ENCODE data around the gene HTT-AS.
A peak's percentile ranks its signal among the peaks of the same experiment; 100 is the strongest.

Gene HTT-AS

GRCh38 chr4:3035249-3035648 lies 39.1 kb downstream of the HTT-AS start:
- DNase-seq (ENCODE audit: insufficient read length), result no peak

GRCh38 chr4:3034231-3034630 lies 40.1 kb downstream of the HTT-AS start:
- no peak for TF ChIP-seq POLR2A (IDR thresholded peaks at IDR 0.05; ENCODE audit: low read depth, low read length)
- no peak for TF ChIP-seq TAF1 (IDR thresholded peaks at IDR 0.05; ENCODE audit: borderline replicate concordance, low read depth, low read length)
- no peak for TF ChIP-seq POLR2AphosphoS5 (IDR thresholded peaks at IDR 0.05; ENCODE audit: low read depth, low read length)
- DNase-seq (ENCODE audit: insufficient read length) (no peak), FAIRE-seq (peak; percentile 69)

More at GRCh38 chr4:3035249-3035648, 39.1 kb downstream of the HTT-AS start:
- TF ChIP-seq POLR2A (IDR thresholded peaks at IDR 0.05; ENCODE audit: low read depth, low read length), result no peak
- no peak for TF ChIP-seq TAF1 (IDR thresholded peaks at IDR 0.05; ENCODE audit: borderline replicate concordance, low read depth, low read length)
- TF ChIP-seq POLR2AphosphoS5 (IDR thresholded peaks at IDR 0.05; ENCODE audit: low read depth, low read length), result no peak
- FAIRE-seq, result no peak

GRCh38 chr4:3031357-3032082 lies 42.8 kb downstream of the HTT-AS start:
- FAIRE-seq (no peak), DNase-seq (ENCODE audit: insufficient read length) (no peak)
- TF ChIP-seq TAF1 (IDR thresholded peaks at IDR 0.05; ENCODE audit: borderline replicate concordance, low read depth, low read length), result no peak
- TF ChIP-seq POLR2A (IDR thresholded peaks at IDR 0.05; ENCODE audit: low read depth, low read length), result no peak

GRCh38 chr4:3030566-3031356 lies 43.6 kb downstream of the HTT-AS start:
- no peak for TF ChIP-seq TAF1 (IDR thresholded peaks at IDR 0.05; ENCODE audit: borderline replicate concordance, low read depth, low read length)
- no peak for TF ChIP-seq POLR2AphosphoS5 (IDR thresholded peaks at IDR 0.05; ENCODE audit: low read depth, low read length)
- no peak for TF ChIP-seq POLR2A (IDR thresholded peaks at IDR 0.05; ENCODE audit: low read depth, low read length)
- no peak for FAIRE-seq
- no peak for DNase-seq (ENCODE audit: insufficient read length)

- FAIRE-seq (no peak), DNase-seq (ENCODE audit: insufficient read length) (no peak)
- TF ChIP-seq POLR2AphosphoS5 (IDR thresholded peaks at IDR 0.05; ENCODE audit: low read depth, low read length) (no peak), TAF1 (IDR thresholded peaks at IDR 0.05; ENCODE audit: borderline replicate concordance, low read depth, low read length) (no peak), POLR2A (IDR thresholded peaks at IDR 0.05; ENCODE audit: low read depth, low read length) (no peak)
Measured at GRCh38 chr4:3029464-3029863, 44.9 kb downstream of the HTT-AS start.

GRCh38 chr4:3026540-3026939 lies 47.8 kb downstream of the HTT-AS start:
- FAIRE-seq (no peak), DNase-seq (ENCODE audit: insufficient read length) (no peak)
- TF ChIP-seq POLR2A (IDR thresholded peaks at IDR 0.05; ENCODE audit: low read depth, low read length), result no peak
- no peak for TF ChIP-seq POLR2AphosphoS5 (IDR thresholded peaks at IDR 0.05; ENCODE audit: low read depth, low read length)
- TF ChIP-seq TAF1 (IDR thresholded peaks at IDR 0.05; ENCODE audit: borderline replicate concordance, low read depth, low read length), result no peak

GRCh38 chr4:3025881-3026280 lies 48.5 kb downstream of the HTT-AS start:
- TF ChIP-seq POLR2AphosphoS5 (IDR thresholded peaks at IDR 0.05; ENCODE audit: low read depth, low read length), result no peak
- no peak for TF ChIP-seq TAF1 (IDR thresholded peaks at IDR 0.05; ENCODE audit: borderline replicate concordance, low read depth, low read length)
- FAIRE-seq, result no peak
- DNase-seq (ENCODE audit: insufficient read length), result no peak

GRCh38 chr4:3022651-3023050 lies 51.7 kb downstream of the HTT-AS start:
- no peak for DNase-seq (ENCODE audit: insufficient read length)
- TF ChIP-seq TAF1 (IDR thresholded peaks at IDR 0.05; ENCODE audit: borderline replicate concordance, low read depth, low read length) (no peak), POLR2A (IDR thresholded peaks at IDR 0.05; ENCODE audit: low read depth, low read length) (no peak), POLR2AphosphoS5 (IDR thresholded peaks at IDR 0.05; ENCODE audit: low read depth, low read length) (no peak)
- no peak for FAIRE-seq

GRCh38 chr4:3022112-3022511 lies 52.2 kb downstream of the HTT-AS start:
- TF ChIP-seq TAF1 (IDR thresholded peaks at IDR 0.05; ENCODE audit: borderline replicate concordance, low read depth, low read length) (no peak), POLR2A (IDR thresholded peaks at IDR 0.05; ENCODE audit: low read depth, low read length) (no peak)
- DNase-seq (ENCODE audit: insufficient read length) (no peak), FAIRE-seq (no peak)

- no peak for TF ChIP-seq TAF1 (IDR thresholded peaks at IDR 0.05; ENCODE audit: borderline replicate concordance, low read depth, low read length)
- no peak for TF ChIP-seq POLR2A (IDR thresholded peaks at IDR 0.05; ENCODE audit: low read depth, low read length)
- TF ChIP-seq POLR2AphosphoS5 (IDR thresholded peaks at IDR 0.05; ENCODE audit: low read depth, low read length), result no peak
- FAIRE-seq (peak; percentile 51), DNase-seq (ENCODE audit: insufficient read length) (peak; percentile 47)
Measured at GRCh38 chr4:3021627-3022026, 52.7 kb downstream of the HTT-AS start.

- no peak for FAIRE-seq
Measured at GRCh38 chr4:3021127-3021526, 53.2 kb downstream of the HTT-AS start.

More at GRCh38 chr4:3021127-3021526, 53.2 kb downstream of the HTT-AS start:
- no peak for DNase-seq (ENCODE audit: insufficient read length)
- TF ChIP-seq POLR2A (IDR thresholded peaks at IDR 0.05; ENCODE audit: low read depth, low read length), result no peak
- no peak for TF ChIP-seq POLR2AphosphoS5 (IDR thresholded peaks at IDR 0.05; ENCODE audit: low read depth, low read length)
- TF ChIP-seq TAF1 (IDR thresholded peaks at IDR 0.05; ENCODE audit: borderline replicate concordance, low read depth, low read length), result no peak
